Measurements from ENCODE around the gene TPCN2. TPM values are rescaled to one million over a fixed set of nuclear protein-coding genes. Genes with fewer than 3 reads are reported as not detected.

The TPCN2 gene
- total RNA-seq, 2 experiments from 2014 or later: 18.0 to 22.1 TPM

DNA sequence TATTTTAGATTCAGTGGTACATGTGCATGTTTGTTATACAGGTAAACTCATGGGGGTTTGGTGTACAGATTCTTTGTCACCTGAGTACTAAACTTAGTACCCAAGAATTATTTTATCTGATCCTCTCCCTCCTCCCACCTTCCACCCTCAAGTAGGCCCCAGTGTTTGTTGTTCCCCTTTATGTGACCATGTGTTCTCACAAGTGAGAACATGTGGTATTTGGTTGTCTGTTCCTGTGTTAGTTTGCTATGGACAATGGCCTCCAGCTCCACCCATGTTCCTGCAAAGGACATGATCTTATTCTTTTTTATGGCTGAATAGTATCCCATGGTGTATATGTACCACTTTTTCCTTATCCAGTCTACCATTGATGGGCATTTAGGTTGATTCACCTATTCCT, 113.8 kb downstream of the TPCN2 start:
- Mint-ChIP-seq H3K4me3 (no peak overlapping the region), H3K27ac (no peak overlapping the region), H3K36me3 (ENCODE audit: low read depth) (no peaks in the 10 kb centered on the region), H3K27me3 (no peaks in the 10 kb centered on the region), H3K9me3 (peaks cover 2% of the 10 kb centered on the region), H3K4me1 (peaks cover 7% of the 10 kb centered on the region)
- CTCF ChIA-PET: no interaction called here
- POLR2A ChIA-PET: no interaction called here
- DNase-seq: no peak

GRCh38 chr11:69163842-69164241, 115.1 kb downstream of the TPCN2 start:
- H3K27ac Mint-ChIP-seq: no peak overlapping the region
- peaks cover 2% of the 10 kb centered on the region for H3K9me3 Mint-ChIP-seq
- H3K27me3 Mint-ChIP-seq: no peaks in the 10 kb centered on the region
- no peak overlapping the region for H3K4me3 Mint-ChIP-seq
- ChIA-PET CTCF (no interaction called here), POLR2A (no interaction called here)
- no peaks in the 10 kb centered on the region for H3K36me3 Mint-ChIP-seq (ENCODE audit: low read depth)
- no peak for DNase-seq
- peaks cover 7% of the 10 kb centered on the region for H3K4me1 Mint-ChIP-seq

GRCh38 chr11:69164824-69165223, 116.1 kb downstream of the TPCN2 start:
- H3K27ac Mint-ChIP-seq: no peak overlapping the region
- DNase-seq: no peak
- no peaks in the 10 kb centered on the region for H3K36me3 Mint-ChIP-seq (ENCODE audit: low read depth)
- H3K27me3 Mint-ChIP-seq: no peaks in the 10 kb centered on the region
- ChIA-PET POLR2A (no interaction called here), CTCF (no interaction called here)
- H3K4me3 Mint-ChIP-seq: no peak overlapping the region
- peaks cover 7% of the 10 kb centered on the region for H3K4me1 Mint-ChIP-seq
- peaks cover 2% of the 10 kb centered on the region for H3K9me3 Mint-ChIP-seq

- H3K36me3 Mint-ChIP-seq (ENCODE audit: low read depth): no peaks in the 10 kb centered on the region
- CTCF ChIA-PET: no interaction called here
- H3K4me1 Mint-ChIP-seq: peaks cover 7% of the 10 kb centered on the region
- POLR2A ChIA-PET: no interaction called here
- H3K9me3 Mint-ChIP-seq: peaks cover 2% of the 10 kb centered on the region
- H3K4me3 Mint-ChIP-seq: no peak overlapping the region
- DNase-seq: no peak
- H3K27ac Mint-ChIP-seq: no peak overlapping the region
- no peaks in the 10 kb centered on the region for H3K27me3 Mint-ChIP-seq
Measured at GRCh38 chr11:69165775-69166174, 117.0 kb downstream of the TPCN2 start.

GRCh38 chr11:69166218-69167115, 117.7 kb downstream of the TPCN2 start:
- Mint-ChIP-seq H3K27ac (peak overlapping the region; percentile 42), H3K4me1 (peaks cover 7% of the 10 kb centered on the region), H3K4me3 (no peak overlapping the region), H3K27me3 (no peaks in the 10 kb centered on the region), H3K9me3 (peaks cover 2% of the 10 kb centered on the region), H3K36me3 (ENCODE audit: low read depth) (no peaks in the 10 kb centered on the region)
- CTCF ChIA-PET: no interaction called here
- DNase-seq: peak; percentile 23
- POLR2A ChIA-PET: no interaction called here

- CTCF ChIA-PET: no interaction called here
Measured at GRCh38 chr11:69167130-69167915, 118.6 kb downstream of the TPCN2 start.

DNA sequence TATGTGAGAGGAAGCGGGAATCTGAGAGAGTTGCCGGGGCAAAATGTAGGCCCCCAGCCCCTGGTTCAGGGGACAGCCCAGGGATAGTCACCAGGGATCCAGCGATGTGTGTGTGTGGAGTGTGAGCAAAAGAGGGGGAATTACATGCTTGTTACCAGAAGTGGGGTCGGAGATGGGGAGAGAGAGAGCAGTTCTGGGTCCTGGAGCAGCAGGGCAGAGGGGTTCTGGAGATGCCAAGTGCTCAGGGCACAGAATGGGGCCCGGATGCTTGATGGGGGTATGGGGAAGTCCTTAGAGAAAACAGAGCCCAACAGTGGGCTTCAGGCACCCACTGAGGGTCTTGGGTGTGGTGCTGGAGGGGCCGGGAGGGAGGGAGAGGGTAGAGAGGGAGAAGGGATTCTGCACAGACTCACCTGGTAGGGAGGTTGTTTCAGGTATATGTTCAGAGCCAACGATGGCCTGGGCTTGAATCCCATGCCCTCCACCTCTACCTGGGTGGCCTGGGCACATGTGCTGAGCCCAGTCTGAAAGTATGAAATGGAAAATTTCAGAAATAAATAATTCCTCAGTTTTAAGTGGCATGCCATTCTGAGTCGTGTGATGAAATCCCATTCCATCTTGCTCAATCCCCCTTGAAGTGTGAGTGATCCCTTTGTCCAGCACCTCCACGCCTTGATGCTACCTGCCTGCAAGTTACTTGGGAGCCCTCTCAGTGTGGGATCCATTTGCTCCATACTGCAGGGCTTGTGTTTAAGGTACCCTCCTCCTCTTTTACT, 119.4 kb downstream of the TPCN2 start:
- POLR2A ChIA-PET: no interaction called here
- no peak overlapping the region for H3K4me3 Mint-ChIP-seq

More at GRCh38 chr11:69167130-69167915, 118.6 kb downstream of the TPCN2 start:
- H3K9me3 Mint-ChIP-seq: peaks cover 2% of the 10 kb centered on the region
- no peaks in the 10 kb centered on the region for H3K36me3 Mint-ChIP-seq (ENCODE audit: low read depth)
- H3K27ac Mint-ChIP-seq: no peak overlapping the region
- POLR2A ChIA-PET: no interaction called here
- DNase-seq: no peak
- H3K27me3 Mint-ChIP-seq: no peaks in the 10 kb centered on the region
- peaks cover 7% of the 10 kb centered on the region for H3K4me1 Mint-ChIP-seq
- no peak overlapping the region for H3K4me3 Mint-ChIP-seq

DNA sequence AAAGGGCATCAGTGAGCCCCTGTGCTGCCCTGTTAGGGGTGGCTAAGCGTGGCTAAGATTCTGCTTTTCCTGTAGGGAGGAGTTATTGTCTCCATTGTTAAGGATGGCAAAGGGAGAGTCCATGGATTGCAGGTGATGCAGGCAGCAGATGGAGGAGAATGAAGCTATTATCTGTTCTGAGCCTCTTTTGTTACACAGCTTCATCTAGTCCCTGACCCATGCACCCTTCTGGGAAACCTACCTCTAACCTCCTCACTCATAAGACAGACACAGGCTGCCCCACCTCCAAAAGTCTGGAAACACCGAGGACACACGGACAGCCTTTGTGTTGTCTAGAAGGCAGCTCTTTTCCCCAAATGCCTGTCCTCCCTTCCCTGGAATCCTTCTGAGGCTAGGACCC, 120.7 kb downstream of the TPCN2 start:
- Mint-ChIP-seq H3K4me1 (peaks cover 7% of the 10 kb centered on the region), H3K27ac (no peak overlapping the region), H3K36me3 (ENCODE audit: low read depth) (no peaks in the 10 kb centered on the region), H3K27me3 (no peaks in the 10 kb centered on the region), H3K4me3 (no peak overlapping the region), H3K9me3 (peaks cover 4% of the 10 kb centered on the region)
- CTCF ChIA-PET: no interaction called here
- DNase-seq: no peak
- POLR2A ChIA-PET: no interaction called here

More for the DNA sequence above, 119.4 kb downstream of the TPCN2 start:
- DNase-seq: no peak
- no peaks in the 10 kb centered on the region for H3K27me3 Mint-ChIP-seq
- H3K36me3 Mint-ChIP-seq (ENCODE audit: low read depth): no peaks in the 10 kb centered on the region
- no peaks in the 10 kb centered on the region for H3K9me3 Mint-ChIP-seq
- H3K4me1 Mint-ChIP-seq: peaks cover 7% of the 10 kb centered on the region
- CTCF ChIA-PET: no interaction called here
- peak overlapping the region; percentile 20 for H3K27ac Mint-ChIP-seq

DNA sequence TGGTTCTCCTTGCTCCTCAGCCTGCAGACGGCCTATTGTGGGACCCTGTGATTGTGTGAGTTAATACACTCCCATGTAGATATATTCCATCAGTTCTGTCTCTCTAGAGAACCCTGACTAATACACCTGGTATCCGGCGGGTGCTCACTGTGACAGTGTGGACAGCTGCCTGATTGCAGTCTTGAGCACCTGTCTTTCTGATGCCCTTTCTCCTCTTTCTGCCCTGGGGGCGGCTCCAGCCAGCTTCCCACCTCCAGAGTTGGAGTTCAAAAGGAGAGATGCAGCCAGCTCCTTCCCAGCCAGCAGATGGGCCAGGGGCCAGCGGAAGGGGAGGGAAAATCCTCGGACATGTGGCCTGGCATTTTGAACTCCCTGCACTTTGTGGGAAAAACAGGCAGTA, 122.0 kb downstream of the TPCN2 start:
- no peak overlapping the region for H3K27ac Mint-ChIP-seq
- no peak for DNase-seq
- ChIA-PET CTCF (interaction anchor here (1.2 kb wide), 1 partner anchor 13 kb away, joined by 3 read pairs; no protein-coding TSS in a partner anchor), POLR2A (no interaction called here)
- H3K27me3 Mint-ChIP-seq: no peaks in the 10 kb centered on the region
- no peaks in the 10 kb centered on the region for H3K36me3 Mint-ChIP-seq (ENCODE audit: low read depth)
- H3K4me3 Mint-ChIP-seq: no peak overlapping the region
- H3K9me3 Mint-ChIP-seq: peaks cover 5% of the 10 kb centered on the region
- peaks cover 7% of the 10 kb centered on the region for H3K4me1 Mint-ChIP-seq

- DNase-seq: no peak
- H3K27me3 Mint-ChIP-seq: no peaks in the 10 kb centered on the region
- H3K4me3 Mint-ChIP-seq: no peak overlapping the region
- ChIA-PET POLR2A (no interaction called here), CTCF (no interaction called here)
- H3K27ac Mint-ChIP-seq: no peak overlapping the region
- no peaks in the 10 kb centered on the region for H3K36me3 Mint-ChIP-seq (ENCODE audit: low read depth)
- H3K9me3 Mint-ChIP-seq: peaks cover 5% of the 10 kb centered on the region
- peaks cover under 1% of the 10 kb centered on the region for H3K4me1 Mint-ChIP-seq
Measured at GRCh38 chr11:69171476-69172240, 122.9 kb downstream of the TPCN2 start.

DNA sequence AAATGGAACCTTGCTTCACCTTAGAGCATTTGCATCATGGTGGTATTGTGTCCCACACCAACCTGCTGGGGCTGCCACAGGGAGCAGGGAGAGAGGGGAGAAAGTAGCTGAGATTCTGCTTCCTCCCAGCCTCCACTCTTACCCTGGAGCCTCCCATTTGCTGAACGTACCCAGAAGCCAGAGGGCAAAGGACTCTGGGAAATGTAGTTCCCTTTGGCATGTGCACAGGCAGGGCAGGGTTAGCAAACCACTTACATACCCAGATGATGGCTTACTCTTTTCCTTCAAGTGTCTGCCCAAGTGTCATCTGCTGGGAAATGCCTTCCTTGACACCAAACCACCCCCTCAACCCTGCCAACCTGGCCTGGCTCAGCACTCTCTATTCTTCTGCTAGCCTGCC, 123.9 kb downstream of the TPCN2 start:
- ChIA-PET CTCF (no interaction called here), POLR2A (no interaction called here)
- Mint-ChIP-seq H3K27ac (no peak overlapping the region), H3K36me3 (ENCODE audit: low read depth) (no peaks in the 10 kb centered on the region), H3K4me1 (no peaks in the 10 kb centered on the region), H3K9me3 (peaks cover 5% of the 10 kb centered on the region), H3K4me3 (no peak overlapping the region), H3K27me3 (no peaks in the 10 kb centered on the region)
- DNase-seq: no peak

GRCh38 chr11:69173331-69173730, 124.6 kb downstream of the TPCN2 start:
- peaks cover 5% of the 10 kb centered on the region for H3K9me3 Mint-ChIP-seq
- H3K4me1 Mint-ChIP-seq: no peaks in the 10 kb centered on the region
- POLR2A ChIA-PET: no interaction called here
- no peak for DNase-seq
- H3K27ac Mint-ChIP-seq: no peak overlapping the region
- no peak overlapping the region for H3K4me3 Mint-ChIP-seq
- no peaks in the 10 kb centered on the region for H3K27me3 Mint-ChIP-seq
- CTCF ChIA-PET: no interaction called here
- H3K36me3 Mint-ChIP-seq (ENCODE audit: low read depth): no peaks in the 10 kb centered on the region

Data from activated CD4-positive, alpha-beta T cell treated with anti-CD3 and anti-CD28 coated beads, Interleukin-2, amount 10 ng/mL, durations not matched to agents 7 days and 5 days (primary cell).